HTR-8/SVneo (cell line): Measurements from ENCODE around the gene MYOG.

Experiments
- DNase-seq: peaks from one replicate; pipeline ENCODE4 v3.0.0; 2011; ENCODE audit warnings: low spot score, mixed read lengths; ENCODE audit not compliant: insufficient read length
- FAIRE-seq: peaks from 2 replicates; lab custom pipeline; 2011; peaks lifted over from hg19 to GRCh38; lab: Jason Lieb, UNC

The MYOG gene

DNA sequence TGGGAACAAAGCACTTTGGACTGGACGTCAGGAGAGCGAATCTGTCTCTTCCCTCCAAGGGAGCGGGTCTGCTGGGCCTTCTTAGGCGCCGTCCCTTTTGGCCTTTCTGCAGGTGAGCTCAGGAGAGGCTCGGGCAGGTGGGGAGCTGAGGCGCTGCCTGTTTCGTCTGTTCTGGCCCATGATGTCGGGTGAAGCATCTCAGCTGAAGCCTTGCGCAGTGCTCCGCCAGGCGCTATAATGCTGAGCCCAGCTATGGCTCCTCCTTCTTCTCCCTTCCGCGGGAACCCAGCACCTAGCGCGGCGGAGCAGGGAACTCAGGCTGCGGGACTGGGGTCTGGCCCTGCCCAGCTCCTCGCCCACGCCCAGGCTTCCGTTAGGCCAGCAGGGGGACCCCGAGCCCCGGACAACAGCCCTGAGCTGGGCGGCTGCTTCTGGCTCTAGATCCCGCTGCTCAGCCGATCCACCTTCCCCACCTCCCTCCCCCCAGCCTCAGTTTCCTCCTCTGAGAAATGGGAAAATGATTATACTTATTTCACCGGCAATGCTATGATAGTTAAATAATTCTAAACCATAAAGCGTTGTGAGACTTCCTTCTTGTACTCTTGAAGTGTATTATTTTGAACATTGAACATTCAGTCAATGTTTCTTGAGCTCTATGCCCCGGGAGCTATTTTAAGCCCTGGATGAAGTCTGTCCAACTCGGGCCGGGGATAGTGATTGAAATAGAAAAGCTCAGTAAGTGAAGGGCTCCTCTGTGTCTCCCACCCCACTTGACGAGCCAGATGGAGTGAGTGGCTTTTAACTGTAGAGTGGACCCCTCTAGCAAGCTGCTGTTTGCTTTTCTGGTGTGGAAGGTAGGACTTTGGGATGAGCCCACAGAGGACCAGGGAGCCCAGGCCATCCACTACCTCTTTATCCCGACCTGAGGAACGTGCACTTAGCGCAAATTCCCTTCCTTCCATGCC, 32.1 kb upstream of the MYOG start:
- peak; percentile 90 for DNase-seq
- no peak for FAIRE-seq

DNA sequence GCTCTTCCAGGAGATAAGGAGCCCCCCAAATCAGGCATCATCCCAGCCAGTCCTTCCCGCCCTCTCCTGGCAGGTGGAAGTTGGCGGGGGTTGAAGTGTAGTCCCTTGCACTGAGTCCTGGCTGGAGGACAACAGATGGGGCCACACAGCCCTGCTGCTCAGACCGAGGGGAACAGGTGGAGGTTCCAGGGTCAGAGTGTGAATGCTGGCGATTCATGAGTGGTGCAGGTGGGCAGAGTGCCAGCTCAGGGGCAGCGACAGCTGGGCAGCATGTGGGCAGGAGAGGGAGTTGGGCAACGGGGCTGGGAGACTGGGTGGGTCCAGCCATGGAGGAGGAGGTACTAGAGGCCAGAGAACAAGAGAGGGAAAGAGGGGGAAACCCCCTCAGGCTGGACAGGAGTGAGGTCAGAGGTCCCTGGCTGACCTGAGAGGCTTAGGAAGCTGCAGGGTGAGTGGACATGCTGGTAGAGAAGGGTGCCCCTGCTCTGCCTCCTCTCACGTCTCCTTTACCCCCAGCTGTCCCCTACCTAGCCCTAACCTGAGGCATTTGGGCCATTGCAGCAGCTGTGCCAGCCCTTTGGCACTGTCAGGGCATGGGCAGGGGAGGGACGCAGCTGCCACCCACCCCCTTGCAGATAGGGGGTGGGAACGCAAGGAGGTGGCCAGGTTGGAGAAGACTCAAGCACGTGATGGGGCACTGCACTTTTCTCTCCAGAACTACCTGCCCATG, 30.4 kb upstream of the MYOG start:
- no peak for FAIRE-seq
- no peak for DNase-seq

DNA sequence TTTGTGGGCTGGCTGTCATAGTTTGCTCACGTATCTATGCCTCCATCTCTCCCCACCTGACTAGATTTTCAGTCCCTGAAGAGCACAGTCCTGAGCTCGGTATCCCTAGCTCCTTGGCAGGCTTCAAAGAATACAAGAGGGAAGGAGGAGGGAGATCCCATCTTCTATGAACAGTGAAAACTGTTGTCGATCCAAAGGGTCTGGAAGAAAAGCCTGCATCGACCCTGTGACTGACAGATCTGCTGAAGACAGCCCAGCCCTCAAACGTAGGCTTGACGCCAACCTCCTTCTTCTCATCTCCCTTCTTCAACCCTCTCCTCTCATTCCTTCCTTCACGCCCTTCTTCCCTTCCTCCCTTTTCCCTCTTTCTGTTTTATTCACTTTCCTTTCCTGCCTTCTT, 28.4 kb upstream of the MYOG start:
- no peak for FAIRE-seq

DNA sequence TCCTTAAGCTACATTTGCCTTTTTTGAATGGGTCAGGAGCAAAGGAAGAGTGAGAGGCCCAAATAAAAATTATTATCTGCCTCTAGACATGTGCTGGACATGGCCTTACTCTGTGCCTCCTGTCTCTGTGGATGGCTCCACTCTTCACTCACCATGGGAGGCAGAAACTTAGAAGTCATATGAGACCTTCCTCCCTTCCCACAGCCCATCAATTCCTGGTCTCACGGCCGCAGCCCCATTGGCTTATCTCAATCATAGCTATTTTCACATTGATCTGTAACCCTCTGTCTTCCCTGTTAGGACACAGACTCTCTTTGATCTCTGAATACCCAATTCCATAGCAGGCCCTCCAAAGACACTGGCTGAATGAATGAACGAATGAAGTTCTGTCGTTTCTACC, 27.5 kb upstream of the MYOG start:
- FAIRE-seq (no peak), DNase-seq (no peak)

More for the DNA sequence above, 28.4 kb upstream of the MYOG start:
- no peak for DNase-seq

DNA sequence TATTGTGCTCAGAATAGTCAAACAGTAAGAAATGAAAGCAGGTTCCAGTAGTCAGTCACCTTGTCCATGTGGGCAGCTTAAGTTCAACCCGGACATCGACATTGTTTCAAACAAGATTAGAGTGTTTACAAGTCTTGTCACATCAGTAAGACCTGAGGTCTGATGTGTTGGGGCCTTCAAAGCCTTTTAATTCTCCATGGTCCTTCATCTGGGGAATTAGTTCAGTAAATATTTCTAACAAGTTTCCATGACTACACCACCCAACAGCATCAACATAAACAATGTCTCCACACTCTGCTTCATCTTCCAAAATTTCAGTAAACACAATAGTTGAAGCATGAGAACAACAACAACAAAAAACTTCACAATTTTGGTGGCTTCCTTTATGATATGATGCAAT, 26.7 kb upstream of the MYOG start:
- no peak for DNase-seq
- no peak for FAIRE-seq

DNA sequence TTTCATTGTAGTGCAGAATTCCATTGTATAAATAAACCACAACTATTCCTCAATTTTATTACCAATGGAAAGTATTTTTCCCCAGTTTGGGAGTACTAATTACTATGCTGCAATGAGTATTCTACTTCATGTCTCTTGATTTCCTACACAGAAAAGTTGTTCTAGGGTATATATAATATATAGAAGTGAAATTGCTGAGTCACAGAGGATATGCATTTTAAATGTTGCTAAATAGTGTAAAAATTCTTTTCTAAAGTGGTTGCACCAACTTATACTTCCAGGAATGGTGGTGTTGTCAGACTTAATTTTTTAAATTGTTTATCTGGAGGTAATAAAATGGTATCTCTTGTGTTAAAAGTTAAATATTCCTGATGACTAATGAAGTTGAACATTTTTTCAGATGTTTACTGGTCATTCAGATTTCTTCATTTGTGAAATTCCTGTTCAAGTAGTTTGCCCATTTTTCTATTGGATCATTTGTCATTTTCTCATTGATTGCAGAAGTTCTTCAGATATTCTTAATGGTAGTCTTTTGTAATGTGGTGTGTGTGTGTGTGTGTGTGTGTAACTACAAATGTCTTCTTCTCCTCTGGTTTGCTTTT, 19.1 kb upstream of the MYOG start:
- FAIRE-seq, result no peak

DNA sequence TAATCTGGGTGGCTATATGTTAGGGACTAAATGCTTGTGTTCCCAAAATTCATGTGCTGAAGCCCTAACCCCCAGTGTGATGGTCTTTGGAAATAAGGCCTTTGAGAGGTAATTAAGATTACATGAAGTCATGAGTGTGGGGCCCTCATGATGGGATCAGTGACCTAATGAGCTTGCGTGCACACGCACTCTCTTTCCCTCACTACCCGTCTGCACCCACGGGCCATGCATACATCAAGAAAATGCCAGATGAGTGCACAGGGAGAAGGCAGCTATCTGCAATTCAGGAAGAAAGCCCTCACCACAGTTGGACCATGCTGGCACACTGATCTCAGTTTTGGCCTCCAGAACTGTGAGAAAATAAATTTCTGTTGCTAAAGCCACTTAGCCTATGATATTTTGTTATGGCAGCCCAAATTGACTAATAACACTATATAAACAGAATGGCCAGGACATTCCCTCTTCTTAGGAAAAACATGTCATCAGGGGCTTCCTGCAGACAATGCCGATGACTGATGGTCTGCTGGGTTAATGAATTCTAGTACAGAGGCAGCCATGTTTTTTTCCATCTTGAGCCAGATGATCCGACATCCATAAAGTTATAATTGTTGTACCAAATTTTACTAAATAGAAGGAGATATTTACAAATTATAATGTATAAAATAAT, 18.1 kb upstream of the MYOG start:
- DNase-seq (no peak), FAIRE-seq (no peak)

More for the DNA sequence above, 19.1 kb upstream of the MYOG start:
- DNase-seq, result no peak

DNA sequence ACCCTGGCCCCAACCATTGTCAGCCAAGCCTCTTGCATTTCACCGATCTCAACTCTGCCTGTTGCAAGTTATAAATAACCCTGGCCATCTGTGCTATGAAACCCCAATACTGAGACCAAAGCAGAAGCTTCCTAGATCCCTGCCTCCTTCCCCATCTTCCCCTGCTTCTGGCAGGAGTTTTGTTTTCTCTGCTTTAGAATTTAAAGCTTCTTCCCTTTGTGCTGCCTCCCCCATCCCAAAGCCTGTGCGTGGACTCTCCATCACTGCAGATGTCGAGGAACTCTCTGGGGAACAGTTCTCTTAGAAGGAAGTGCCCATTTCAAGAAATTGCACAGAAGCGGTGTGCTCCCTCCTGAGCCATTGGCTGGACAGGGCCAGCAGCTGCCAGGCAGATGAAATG, 17.4 kb upstream of the MYOG start:
- DNase-seq, result no peak
- no peak for FAIRE-seq

DNA sequence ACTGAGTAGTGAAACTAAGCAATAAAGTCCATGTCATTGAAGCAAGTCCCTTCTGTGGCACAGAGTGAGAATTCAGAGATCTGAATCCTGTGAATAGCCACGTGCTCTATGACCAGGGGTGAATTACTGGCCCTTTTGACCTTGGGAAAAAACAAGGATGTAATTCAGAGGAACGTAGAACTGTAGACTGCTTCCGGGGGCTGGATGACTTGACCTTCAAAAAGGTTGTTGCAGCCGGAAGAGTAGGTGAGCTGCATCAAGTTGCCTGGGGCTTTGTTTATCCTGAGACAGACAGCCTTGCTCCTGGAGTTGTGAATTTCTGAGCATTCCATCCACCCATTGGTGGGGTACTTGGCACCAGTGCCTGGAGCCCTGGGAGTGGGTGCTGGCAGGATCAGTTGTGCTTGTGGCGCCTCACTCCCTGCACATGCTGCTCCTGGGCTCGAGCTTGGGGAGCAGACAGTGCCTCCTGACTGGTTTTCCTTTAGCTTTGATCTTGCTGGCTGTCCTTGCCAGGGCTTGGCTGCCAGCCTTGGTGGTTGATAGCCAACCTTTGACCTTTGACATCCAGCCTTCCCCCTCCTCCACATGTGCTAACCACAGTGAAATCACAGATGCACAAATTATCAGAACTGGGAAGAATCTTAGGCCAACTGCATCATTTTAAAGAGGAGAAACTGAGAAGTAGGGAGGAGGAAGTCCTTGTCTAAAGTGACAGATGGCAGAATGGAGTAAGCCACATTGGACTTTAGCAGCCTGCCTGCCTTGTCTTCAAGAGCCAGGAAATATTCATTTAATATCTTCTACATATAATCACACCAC, 16.2 kb upstream of the MYOG start:
- DNase-seq (no peak), FAIRE-seq (no peak)

DNA sequence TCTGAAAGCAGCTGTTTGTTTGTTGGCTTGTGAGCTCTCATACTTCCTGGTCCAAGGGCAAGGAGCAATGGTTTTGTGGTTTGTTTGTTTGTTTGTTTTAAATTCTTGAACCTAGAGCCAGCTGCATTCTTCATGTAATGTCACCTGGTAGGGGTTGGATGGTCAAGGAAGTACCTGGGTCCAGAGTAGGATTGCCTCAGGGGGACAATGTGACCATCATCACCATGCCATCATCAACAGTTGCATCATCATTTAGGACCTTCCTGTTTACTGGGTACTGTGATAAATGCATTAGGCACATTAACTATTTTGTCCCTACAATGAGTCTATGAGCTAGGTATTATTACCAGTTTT, 14.7 kb upstream of the MYOG start:
- FAIRE-seq (no peak), DNase-seq (no peak)

DNA sequence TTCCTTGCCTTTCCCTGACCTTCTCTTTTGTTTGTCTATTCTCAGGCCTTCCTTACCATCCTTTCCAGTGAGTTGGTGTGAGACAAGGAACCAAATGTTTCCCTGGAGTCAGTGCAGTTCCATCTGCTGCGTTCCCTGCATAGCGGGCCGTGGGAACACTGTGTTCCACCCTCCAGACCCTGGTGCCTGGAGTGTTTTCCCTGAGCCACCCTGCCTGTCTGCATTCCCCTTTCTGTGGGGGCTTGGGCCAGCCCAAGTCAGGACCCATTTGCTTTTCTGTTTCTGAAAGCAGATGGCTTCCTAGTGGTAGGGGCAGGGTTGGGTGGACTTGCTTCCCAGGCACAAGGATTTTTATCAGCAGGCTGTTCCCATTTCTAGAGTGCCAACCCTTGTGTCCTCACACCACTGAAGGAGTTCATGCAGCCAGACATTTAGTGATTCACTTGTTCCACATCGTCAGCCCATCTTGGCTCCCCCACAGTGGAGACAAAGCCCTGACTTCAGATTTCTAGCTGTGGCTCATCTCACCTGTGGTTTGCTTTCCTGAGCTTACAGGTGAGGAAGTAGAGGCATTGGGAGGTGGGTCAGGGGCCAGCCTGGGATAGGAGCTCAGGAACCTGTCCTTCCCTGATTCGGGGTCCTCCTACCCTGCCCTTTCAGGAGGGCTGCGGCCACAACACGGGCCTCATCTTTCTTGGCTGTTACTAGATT, 14.1 kb upstream of the MYOG start:
- FAIRE-seq, result no peak
- no peak for DNase-seq

DNA sequence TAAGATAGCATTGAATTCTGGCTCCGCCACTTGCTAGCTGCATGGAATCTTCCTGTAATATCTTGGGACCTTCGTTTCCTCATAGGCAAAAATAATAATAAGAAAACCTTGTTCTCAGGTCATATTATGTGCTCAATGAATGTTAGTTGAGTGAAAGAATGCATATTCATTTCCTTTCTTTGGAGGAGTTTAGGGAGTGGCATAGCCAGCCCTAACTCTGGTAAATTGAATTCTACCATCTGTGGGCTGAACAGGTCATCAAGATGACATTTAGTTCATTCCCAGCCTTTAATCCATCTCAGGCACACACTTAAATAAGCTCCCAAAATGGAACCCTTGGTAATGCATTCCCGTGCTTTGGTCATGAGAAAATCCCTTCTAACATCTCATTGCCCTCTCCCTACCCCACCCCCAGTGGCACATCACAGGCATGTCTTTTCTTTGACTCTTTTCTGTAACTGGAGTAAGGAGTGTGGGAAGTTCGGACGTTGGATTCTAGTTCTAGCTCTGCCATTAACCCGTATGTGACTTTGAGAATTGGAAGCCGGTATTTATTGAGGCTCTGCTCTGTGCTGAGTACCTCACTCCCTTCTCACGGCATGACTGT, 13.2 kb upstream of the MYOG start:
- FAIRE-seq (no peak), DNase-seq (no peak)

DNA sequence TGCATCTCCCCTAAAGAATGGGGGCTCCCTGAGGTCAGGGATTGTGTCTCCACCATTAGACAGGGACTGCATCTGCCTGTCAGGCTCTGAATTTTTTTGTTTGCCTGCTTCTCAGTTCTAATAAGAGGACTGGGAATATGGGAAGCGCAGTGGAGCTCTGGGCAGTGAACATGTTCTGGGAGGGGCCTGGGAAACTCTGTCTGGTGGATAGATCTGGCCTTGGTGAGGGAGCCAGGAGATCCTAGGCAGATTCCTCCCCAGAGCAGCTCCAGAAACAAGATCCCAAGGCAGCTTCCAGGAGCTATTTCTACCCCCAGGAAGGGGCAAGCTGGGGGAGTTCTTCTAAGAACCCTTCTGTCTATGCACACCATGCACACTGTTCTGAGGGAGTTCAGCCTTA, 12.6 kb upstream of the MYOG start:
- no peak for FAIRE-seq

DNA sequence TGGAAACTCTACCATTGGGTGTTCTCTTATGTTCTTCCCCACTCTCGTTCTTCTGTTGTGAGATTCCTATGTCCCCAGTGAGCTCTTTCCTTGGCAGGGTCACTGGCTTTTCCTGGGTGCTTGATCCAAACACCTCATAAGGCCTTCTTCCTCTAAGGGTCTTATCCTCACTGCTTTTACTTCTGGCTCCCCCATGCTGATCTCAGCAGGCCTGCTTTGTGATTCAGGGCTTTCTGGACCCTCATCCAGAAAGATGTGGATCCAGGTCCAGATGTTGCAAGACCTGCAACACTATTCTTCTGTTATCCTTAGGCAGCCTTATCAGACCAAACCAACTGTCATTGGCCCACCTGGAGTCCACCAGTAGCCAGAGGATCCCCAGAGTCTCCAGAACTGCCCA, 11.2 kb upstream of the MYOG start:
- FAIRE-seq, result no peak

More for the DNA sequence above, 12.6 kb upstream of the MYOG start:
- no peak for DNase-seq

DNA sequence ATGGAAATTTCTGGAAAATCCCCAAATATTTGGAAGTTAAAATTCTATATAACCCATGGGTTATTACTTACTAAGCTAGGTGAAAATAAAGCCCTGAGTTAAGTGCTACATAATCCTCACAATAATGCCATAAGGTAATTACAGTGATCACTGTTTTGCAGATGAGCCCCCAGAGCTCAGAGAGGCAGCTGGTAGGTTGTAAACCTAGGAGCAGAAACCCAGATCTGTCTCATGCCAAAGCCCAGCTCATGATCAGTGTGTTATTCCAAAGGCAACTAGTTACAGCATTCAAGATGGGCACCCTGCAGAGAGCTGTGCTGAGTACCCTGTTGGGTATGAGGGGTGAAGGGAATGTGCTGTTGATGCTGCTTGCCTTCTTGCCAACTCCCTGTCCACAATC, 10.8 kb upstream of the MYOG start:
- no peak for FAIRE-seq
- no peak for DNase-seq

More for the DNA sequence above, 11.2 kb upstream of the MYOG start:
- DNase-seq, result no peak

DNA sequence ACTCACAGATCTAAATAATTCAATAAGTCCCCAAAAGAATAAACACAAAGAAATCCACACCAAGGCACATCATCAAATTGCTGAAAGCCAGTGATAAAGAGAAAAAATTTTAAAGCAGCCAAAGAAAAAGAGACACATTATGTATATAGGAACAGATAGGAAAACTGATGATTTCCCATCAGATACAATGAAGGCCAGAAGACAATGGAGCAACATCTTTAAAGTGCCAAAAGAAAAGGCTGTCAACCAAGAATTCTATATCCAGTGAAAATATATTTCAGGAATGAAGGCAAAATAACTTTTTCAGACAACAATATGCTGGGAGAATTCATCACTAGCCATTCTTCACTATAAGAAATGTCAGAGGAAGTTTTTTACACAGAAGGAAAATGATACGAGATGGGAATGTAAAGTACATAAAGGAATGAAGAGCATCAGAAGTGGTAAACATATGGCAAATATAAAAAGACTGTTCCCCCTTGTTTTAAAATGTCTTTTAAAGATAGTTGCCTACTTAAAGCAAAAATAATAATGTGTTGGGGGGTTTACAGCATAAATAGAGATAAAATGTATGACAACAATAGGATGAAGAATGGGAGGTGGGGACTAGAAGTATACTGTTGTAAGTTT, 9.4 kb upstream of the MYOG start:
- no peak for DNase-seq
- no peak for FAIRE-seq

DNA sequence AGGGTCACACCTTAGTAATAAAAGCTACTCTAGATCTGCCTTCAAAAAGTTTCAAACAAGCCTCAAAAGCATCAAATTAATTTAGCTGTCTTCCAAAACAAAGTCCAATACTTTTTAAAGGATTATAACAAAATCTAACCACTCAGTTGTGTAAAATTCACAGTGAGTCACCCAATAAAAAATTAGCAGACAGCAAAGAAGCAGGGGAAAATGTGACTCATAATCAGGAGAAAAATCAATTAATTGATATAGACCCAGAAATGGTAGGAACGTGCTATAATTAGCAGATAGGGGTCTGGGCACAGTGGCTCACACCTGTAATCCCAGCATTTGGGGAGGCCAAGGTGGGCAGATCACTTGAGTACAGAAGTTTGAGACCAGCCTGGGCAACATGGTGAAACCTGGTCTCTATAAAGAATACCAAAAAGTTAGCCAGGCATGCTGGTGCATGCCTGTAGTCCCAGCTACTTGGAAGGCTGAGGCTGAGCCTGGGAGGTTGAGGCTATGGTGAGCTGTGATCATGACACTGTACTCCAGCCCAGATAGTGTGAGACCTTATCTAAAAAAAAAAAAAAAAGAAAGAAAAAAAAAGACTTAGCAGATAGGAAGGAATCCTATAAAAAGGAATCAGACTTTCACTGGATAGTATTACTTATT, 8.1 kb upstream of the MYOG start:
- no peak for FAIRE-seq
- no peak for DNase-seq
